KBM-7 (cell line): ENCODE data around the gene EDC4.
"Not testable (repeated sequence)": the region's sequence is repeated elsewhere in the genome, so short reads cannot be mapped to it uniquely, and the experiment has no call there.

Experiments
- DNase-seq: peaks from one replicate; pipeline ENCODE4 v3.0.0-alpha.2; 2015
- in situ Hi-C: fragments of 300-500 bp; cut with MboI; formaldehyde crosslinking; loops from 2 replicates; pipeline ENCODE4 v1.14.3; 2020; ENCODE audit warnings: low sequenced_read_pairs, low pct_unique_long_range_greater_than_20kb, mixed read lengths

Gene EDC4, protein sequence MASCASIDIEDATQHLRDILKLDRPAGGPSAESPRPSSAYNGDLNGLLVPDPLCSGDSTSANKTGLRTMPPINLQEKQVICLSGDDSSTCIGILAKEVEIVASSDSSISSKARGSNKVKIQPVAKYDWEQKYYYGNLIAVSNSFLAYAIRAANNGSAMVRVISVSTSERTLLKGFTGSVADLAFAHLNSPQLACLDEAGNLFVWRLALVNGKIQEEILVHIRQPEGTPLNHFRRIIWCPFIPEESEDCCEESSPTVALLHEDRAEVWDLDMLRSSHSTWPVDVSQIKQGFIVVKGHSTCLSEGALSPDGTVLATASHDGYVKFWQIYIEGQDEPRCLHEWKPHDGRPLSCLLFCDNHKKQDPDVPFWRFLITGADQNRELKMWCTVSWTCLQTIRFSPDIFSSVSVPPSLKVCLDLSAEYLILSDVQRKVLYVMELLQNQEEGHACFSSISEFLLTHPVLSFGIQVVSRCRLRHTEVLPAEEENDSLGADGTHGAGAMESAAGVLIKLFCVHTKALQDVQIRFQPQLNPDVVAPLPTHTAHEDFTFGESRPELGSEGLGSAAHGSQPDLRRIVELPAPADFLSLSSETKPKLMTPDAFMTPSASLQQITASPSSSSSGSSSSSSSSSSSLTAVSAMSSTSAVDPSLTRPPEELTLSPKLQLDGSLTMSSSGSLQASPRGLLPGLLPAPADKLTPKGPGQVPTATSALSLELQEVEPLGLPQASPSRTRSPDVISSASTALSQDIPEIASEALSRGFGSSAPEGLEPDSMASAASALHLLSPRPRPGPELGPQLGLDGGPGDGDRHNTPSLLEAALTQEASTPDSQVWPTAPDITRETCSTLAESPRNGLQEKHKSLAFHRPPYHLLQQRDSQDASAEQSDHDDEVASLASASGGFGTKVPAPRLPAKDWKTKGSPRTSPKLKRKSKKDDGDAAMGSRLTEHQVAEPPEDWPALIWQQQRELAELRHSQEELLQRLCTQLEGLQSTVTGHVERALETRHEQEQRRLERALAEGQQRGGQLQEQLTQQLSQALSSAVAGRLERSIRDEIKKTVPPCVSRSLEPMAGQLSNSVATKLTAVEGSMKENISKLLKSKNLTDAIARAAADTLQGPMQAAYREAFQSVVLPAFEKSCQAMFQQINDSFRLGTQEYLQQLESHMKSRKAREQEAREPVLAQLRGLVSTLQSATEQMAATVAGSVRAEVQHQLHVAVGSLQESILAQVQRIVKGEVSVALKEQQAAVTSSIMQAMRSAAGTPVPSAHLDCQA (N-terminal part only)

DNA sequence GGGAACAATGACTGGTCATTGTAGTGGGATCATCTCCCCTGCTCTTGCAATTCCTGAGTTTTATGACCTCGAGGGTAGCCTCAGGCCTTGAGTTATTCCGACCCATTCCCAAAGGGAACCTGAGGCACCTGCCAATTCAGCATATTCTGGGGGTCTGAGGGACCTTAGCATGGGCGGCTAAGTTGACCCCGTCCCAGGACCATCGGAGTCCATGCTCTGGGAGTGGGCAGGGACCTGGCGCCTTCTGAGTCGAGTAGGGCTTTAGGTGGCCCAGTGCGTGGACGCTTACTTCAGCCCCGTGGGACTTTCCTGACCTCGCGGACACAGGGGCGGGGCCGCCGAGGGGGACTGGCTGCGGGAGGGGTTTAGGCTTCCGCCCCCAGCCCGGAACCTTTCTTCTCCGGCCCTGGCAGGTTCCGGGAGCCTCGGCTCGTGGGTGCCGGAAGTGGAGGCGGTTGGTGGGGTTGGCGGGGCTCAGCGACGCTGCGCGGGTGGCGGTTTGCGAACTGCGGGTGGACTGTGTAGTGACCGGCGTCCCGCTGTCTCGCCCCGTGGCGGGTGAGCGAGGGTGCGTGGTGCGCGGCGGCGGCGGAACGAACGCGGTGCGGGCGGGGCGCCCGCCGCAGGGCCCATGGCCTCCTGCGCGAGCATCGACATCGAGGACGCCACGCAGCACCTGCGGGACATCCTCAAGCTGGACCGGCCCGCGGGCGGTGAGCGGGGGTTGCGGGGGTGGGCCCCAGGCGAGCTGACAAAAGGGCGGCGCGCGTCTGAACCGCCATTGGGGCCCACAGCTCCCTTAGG lies at the start of gene EDC4:
Gene EDC4 (plus strand): TSS at position 422 of the 804 bp plus-strand sequence. CDS start 210 bp downstream, at position 632.
- DNase-seq = peak; percentile 82
- in situ Hi-C loops = no loop called here

DNA sequence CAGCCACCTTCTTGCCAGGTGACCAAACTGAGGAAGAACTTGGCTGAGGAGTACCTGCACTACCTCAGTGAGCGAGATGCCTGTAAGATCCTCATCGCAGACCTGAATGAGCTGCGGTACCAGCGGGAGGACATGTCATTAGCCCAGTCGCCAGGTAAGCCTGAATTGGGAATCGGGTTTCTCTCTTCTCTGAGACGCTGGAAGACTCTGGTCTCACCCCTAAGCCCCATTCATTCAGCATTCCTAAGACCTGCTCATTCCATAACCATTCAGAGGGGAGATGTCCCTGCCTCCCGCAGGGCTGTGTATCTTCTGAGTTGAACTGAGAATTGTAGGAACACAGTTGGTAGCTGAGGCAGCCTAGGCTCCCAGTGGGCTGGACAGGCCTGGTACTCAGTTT lies 47.7 kb upstream of the EDC4 start:
- DNase-seq = no peak
- in situ Hi-C loops = no loop called here

DNA sequence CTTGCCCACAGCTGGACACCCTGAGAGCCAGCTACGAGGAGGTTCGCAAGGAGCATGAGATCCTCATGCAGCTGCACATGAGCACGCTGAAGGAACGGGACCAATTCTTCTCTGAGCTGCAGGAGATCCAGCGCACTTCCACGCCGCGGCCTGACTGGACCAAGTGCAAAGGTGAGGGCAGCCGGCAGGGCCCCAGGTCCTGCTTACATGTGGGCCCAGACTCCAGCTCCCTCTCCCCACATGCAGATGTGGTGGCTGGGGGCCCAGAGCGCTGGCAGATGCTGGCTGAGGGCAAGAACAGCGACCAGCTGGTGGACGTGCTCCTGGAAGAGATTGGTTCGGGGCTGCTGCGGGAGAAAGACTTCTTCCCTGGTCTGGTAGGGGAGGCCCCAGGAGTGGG lies 46.9 kb upstream of the EDC4 start:
- in situ Hi-C loops = no loop called here
- DNase-seq = no peak

DNA sequence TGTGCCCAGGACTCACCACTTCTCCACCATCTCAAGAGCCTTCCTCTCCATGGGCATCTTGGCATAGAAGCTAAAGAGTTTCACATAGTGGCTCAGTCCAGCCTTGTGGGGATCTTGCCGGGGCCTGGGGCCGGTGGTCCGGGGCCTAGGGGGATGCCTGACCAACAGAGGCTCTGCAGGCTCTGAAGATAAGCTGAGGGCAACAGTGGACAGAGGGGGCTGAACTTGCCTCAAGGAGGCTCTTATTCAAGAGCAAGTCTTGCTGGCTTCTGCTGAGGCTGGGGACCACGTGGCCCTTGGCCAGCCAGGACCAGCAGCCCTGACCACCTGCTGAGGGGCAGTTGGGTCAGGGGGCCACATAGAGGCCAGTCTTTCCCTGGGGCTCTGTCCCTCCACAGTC lies 44.2 kb upstream of the EDC4 start:
- DNase-seq = no peak
- in situ Hi-C loops = no loop called here

DNA sequence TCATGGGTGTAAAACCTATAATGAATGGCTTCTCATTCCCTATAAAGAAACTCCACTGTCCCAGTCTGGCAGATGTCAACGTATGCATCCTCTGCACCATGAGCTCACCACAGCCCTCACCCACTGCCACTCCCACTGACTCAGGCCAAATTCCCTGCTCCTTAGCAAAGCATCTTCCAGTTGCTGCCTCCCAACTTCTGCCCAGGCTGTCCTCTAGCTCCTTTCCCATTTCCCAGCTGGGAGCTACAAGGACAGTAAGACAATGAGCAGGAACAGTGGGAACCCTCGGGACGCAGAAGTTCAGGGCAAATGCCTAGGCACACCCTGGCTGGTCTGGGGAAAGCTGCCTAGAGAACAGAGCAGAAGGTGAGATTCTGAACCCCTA lies 39.8 kb upstream of the EDC4 start:
- in situ Hi-C loops = no loop called here
- no peak for DNase-seq

DNA sequence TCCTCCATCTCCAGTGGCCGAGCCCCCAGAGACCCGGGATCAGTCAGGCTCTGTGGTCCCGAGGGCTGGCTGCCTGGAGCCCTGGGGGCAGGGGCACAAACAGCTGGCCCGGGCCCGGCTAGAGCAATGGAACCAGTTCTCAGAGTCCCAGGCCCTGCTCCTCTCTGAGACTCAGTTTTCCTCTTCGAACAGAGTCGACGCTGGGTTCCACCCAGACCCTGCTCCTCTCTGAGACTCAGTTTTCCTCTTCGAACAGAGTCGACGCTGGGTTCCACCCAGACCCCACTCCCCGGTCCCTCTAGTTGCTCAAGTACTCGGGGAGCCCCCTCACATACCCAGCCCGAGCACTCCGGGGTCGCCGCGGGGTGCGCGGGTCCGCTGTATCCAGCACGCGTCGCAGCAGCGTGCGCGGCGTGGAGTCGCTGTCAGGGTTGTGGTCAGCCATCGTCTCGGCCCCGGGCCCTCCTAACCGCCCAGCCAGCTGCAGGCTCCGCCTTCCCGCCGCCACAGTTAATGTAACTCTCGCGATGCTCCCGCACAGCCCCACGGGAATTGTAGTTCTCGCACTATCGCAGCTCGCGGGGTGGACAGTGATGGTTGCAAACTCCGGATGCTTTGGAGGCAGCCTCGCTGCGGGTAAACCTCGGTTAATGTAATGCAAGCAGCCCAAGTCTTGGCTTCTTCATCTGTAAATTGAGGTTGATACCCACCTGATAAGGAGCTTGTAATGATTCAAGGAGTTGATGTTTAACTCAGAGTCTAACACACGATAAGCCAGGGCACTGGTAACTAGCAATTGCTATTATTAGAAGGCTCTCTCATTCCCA lies 39.2 kb upstream of the EDC4 start:
- in situ Hi-C loops = no loop called here
- DNase-seq = peak; percentile 92

DNA sequence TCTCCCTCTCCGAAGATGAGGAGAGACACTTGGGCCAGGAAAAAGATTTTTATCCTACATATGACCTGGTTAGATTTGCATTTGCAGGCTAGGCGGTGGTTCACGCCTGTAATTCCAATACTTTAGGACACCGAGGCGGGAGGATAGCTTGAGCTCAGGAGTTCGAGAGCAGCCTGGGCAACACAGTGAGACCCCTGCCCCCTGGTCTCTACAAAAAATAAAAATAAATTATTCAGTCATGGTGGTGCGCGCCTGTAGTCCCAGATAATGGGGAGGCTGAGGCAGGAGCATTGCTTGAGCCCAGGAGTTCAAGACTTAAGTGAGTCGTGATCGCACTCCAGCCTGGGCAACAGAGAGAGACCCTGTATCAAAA lies 38.6 kb upstream of the EDC4 start:
- in situ Hi-C loops = no loop called here
- DNase-seq = no peak

DNA sequence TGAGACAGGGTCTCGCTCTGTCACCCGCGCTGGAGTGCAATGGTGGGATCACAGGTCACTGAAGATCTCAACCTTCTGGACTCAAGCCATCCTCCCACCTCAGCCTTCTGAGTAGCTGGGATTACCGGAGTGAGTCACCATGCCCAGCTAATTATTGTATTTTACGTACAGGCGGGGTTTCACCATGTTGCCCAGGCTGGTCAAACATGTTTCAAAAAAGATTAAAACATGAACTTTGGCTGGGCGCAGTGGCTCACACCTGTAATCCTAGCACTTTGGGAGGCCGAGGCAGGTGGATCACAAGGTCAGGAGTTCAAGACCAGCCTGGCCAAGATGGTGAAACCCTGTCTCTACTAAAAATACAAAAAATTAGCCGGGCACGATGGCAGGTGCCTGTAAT lies 35.7 kb upstream of the EDC4 start:
- DNase-seq, in situ Hi-C loops: not testable (repeated sequence)

DNA sequence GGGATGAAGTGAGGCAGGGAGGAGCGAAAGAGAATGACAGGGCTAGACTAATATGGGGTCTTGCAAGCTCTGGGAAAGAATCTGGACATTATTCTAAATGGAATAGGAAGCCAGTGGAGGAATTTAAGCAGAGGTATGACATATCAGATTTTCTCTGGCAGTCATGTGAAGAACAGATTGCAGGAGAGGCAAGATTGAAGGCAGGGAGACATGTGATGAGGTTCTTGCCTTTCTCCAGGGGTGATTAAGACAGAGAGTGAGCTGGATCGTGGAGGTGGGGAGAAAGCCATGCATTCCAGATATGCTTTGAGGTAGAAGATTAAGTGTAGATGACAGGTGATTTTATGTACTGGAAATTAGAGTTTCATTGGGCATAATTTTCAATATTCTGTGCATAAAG lies 35.0 kb upstream of the EDC4 start:
- in situ Hi-C loops = no loop called here
- DNase-seq = no peak

DNA sequence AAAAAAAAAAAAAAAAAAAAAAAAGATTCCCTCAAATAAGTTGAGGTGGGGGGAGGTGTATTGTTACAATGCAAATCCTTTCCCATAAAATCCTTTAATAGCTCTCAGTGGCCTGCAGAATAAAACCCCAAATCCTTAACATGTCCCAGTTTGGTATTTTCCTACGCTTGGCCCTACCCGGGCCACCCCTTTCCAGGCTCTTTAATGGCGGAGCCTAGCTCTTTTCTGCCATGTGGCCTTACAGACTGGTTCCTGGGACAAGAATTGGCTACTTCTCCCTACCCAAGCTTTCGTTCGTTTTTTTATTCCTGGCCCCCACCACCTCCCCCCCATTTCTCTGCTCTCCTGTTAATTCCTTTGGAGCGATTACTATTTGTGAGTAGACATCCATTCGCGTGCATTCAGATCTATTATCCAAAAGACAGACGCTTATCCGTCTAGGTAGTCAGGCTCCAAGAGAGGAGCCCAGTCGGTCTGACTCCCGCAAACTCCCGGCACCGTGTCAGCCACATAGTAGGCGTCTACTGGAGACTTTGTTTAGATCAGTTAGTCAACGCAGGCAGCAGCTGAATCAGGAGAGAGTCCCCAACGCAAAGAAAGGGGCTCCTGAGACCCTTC lies 31.5 kb upstream of the EDC4 start:
- in situ Hi-C loops = no loop called here

DNA sequence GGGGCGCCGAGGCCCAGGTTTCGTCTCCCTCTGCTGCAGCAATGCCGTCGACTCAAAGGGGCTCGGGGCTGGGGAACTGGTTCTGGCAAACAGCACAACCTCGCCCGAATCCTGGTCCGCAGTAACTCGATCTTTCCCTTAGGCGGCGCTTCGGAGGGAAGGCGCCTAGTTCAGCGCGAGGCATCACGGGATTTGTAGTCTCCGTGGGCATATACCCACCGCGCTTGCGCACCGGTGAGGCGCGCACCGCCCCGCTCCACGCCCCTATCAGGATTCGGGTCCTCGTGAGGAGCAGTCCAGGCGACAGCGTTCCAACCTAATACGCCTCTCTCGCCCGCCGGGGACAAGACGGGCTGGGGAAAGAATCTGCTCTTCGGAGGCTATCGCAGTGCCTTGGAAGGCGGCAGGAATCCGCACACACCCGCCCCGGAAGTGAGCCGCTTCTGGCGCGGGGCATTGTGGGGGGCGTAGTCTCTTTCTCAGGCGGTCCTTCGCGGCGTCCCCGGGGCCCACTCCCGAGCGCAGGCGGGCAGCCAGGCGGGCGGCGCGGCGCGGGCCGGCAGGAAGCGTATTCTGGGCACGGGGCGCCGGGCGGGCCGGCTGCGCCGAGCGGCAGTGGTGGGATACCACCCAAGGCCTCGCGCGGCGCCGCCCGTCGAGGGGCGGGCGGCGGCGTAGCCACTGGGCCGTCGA lies 30.9 kb upstream of the EDC4 start, which contains the start of gene THAP11:
Gene THAP11 (plus strand): TSS at position 505 of the 693 bp plus-strand sequence. CDS start 235 bp downstream, outside the sequence.
- in situ Hi-C loops = no loop called here
- peak; percentile 97 for DNase-seq

More for the DNA sequence above, 31.5 kb upstream of the EDC4 start:
- no peak for DNase-seq

DNA sequence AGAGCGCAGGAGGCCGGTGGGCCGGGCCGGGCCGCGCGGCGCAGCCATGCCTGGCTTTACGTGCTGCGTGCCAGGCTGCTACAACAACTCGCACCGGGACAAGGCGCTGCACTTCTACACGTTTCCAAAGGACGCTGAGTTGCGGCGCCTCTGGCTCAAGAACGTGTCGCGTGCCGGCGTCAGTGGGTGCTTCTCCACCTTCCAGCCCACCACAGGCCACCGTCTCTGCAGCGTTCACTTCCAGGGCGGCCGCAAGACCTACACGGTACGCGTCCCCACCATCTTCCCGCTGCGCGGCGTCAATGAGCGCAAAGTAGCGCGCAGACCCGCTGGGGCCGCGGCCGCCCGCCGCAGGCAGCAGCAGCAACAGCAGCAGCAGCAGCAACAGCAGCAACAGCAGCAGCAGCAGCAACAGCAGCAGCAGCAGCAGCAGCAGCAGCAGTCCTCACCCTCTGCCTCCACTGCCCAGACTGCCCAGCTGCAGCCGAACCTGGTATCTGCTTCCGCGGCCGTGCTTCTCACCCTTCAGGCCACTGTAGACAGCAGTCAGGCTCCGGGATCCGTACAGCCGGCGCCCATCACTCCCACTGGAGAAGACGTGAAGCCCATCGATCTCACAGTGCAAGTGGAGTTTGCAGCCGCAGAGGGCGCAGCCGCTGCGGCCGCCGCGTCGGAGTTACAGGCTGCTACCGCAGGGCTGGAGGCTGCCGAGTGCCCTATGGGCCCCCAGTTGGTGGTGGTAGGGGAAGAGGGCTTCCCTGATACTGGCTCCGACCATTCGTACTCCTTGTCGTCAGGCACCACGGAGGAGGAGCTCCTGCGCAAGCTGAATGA lies 30.1 kb upstream of the EDC4 start:
- in situ Hi-C loops = no loop called here
- DNase-seq = peak; percentile 64

DNA sequence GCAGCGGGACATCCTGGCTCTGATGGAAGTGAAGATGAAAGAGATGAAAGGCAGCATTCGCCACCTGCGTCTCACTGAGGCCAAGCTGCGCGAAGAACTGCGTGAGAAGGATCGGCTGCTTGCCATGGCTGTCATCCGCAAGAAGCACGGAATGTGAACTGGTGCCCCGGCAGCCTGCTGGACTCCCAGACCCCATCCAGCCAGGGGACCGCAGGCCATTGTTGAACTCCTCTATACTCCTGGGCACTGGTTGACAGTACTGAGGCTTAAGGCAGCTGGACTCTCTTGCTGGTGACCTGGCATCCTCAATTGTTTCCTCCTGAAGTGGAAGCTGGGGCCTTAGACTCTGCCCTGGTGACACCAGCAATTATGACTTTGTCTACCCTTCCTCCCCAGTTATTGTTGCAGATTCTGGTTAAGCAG lies 29.5 kb upstream of the EDC4 start:
- DNase-seq = no peak
- in situ Hi-C loops = no loop called here

DNA sequence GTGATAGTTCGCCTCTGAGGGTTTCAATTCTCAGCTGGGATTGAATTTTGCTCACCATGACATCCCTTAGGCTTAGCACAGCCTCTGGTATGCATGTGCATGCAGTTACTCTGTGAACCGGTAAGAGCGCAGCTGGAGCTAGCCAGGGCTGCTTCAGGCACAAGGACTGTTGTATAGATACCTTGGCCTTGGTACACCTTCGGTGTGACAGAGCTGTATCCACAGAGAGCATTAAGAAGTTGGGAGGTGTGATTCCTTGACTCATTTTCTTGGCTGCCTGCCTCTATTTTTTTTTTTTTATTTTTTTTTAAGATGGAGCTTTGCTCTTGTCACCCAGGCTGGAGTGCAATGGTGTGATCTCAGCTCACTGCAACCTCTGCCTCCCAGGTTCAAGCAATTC lies 28.4 kb upstream of the EDC4 start:
- in situ Hi-C loops = no loop called here
- no peak for DNase-seq

DNA sequence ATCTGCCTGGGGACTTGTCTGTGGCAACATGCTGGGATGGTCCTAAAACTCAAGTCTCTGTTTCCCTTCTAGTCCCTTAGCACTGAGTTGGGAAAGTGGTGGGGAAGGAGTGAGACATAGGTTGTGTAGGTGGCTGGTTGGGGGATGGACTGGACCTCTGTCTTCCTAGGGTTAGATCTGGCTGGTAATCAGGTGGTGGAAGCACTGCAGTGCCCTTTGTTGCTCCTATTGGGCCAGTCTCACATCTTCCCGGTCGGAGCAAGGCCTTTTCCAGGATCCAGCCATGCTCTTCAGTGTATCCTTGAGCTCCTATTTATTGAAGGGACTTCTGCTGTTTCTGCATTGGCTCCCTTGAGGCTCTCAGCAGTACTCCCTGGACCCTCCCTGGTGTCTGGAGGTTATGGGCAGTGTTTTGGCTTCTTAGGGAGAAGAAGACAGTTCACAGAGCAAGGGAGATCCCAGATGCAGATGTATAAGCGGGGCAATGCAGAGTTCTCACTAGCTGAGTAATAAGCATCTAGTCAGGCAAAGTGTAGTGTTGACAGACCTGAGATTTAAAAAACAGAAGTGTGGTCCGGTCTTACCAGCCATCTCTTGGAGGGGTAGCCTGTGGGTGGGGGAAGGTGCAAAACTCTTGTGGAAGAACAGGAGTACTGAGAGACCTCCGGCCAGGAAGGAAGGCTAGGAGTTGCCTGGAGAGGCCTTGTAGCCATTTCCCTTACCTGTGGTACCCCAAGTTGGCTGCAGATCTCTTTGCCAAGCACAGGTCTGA lies 27.4 kb upstream of the EDC4 start:
- peak; percentile 33 for DNase-seq
- in situ Hi-C loops = no loop called here

DNA sequence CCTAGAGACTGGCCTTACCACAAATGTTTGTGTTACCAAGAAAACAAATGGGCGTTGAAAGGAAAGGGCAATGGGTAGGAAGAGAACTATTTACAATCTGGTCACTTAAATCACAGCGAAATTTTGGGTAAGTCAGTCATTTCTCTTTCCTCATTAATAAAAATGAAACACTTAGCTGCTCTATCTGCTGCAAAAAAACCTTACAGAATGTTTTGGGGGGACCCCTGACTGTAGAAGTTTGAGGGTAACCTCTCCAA lies 26.9 kb upstream of the EDC4 start:
- in situ Hi-C loops = no loop called here
- DNase-seq = peak; percentile 22
